SU-DHL-6 (cell line): ENCODE measurements around the gene OR2H1.
"Not testable (repeated sequence)": the region's sequence is repeated elsewhere in the genome, so short reads cannot be mapped to it uniquely, and the experiment has no call there.

Experiments
- EZH2phosphoT487 ChIP-seq: fragments of 200-600 bp; sonication (generic), shearing (Covaris generic); conservative IDR thresholded peaks from 2 replicates; pipeline ENCODE4 v1.6.1; 2018; ENCODE audit warnings: mild to moderate bottlenecking, antibody characterized with exemption, low read length, moderate library complexity, mixed read lengths
- TF ChIP-seq, protein P1 (sequence below): fragments of 200-600 bp; sonication (generic); IDR thresholded peaks from one replicate; pipeline ENCODE4 v1.5.1; 2017; ENCODE audit warnings: antibody characterized with exemption, mild to moderate bottlenecking, low read length, moderate library complexity; ENCODE audit not compliant: insufficient read depth, poor library complexity, severe bottlenecking

DNA sequence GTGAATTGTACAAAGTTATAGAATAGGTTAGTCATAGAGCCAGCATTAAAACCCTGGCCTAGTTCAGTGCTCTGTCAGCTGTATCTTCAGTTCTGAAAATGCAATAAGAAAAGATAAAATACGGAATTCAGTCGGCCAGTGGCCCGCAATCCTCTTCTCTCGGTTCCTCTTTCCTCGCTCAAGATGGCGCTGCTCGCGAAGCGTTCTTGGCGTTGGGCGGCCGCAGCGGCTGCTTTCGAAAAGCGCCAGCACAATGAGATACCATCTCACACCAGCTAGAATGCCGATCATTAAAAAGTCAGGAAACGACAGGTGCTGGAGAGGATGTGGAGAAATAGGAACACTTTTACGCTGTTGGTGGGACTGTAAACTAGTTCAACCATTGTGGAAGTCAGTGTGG is 20.2 kb upstream of the OR2H1 start:
- TF ChIP-seq, protein P1, sequence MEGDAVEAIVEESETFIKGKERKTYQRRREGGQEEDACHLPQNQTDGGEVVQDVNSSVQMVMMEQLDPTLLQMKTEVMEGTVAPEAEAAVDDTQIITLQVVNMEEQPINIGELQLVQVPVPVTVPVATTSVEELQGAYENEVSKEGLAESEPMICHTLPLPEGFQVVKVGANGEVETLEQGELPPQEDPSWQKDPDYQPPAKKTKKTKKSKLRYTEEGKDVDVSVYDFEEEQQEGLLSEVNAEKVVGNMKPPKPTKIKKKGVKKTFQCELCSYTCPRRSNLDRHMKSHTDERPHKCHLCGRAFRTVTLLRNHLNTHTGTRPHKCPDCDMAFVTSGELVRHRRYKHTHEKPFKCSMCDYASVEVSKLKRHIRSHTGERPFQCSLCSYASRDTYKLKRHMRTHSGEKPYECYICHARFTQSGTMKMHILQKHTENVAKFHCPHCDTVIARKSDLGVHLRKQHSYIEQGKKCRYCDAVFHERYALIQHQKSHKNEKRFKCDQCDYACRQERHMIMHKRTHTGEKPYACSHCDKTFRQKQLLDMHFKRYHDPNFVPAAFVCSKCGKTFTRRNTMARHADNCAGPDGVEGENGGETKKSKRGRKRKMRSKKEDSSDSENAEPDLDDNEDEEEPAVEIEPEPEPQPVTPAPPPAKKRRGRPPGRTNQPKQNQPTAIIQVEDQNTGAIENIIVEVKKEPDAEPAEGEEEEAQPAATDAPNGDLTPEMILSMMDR: not testable (repeated sequence)
- TF ChIP-seq EZH2phosphoT487: not testable (repeated sequence)
